Smooth muscle cell of the coronary artery (primary cell): ENCODE data around the gene ATP13A2. TPM values are rescaled to one million over a fixed set of nuclear protein-coding genes. Genes with fewer than 3 reads are reported as not detected.

Source experiments
- total RNA-seq: library from RNA; depleted of rRNA; stranded (reverse); fragments of >200 nt; gene quantifications from 2 replicates; pipeline ENCODE4 v1.2.3, GENCODE V29; 2014; ENCODE audit warnings: low replicate concordance

Gene ATP13A2
- 11.1 and 62.0 TPM in 2 replicates for total RNA-seq

GRCh38 chr1:17011439-17012307, at the start of gene ATP13A2:
Gene ATP13A2, minus strand, starts transcription at chr1:17011928. Its CDS starts 190 bp downstream, at chr1:17011738.

GRCh38 chr1:17053685-17054410, 42.1 kb upstream of the ATP13A2 start, which contains the start of gene SDHB:
Gene SDHB, minus strand, starts transcription at chr1:17054032. Its CDS starts 13 bp downstream, at chr1:17054019.

DNA sequence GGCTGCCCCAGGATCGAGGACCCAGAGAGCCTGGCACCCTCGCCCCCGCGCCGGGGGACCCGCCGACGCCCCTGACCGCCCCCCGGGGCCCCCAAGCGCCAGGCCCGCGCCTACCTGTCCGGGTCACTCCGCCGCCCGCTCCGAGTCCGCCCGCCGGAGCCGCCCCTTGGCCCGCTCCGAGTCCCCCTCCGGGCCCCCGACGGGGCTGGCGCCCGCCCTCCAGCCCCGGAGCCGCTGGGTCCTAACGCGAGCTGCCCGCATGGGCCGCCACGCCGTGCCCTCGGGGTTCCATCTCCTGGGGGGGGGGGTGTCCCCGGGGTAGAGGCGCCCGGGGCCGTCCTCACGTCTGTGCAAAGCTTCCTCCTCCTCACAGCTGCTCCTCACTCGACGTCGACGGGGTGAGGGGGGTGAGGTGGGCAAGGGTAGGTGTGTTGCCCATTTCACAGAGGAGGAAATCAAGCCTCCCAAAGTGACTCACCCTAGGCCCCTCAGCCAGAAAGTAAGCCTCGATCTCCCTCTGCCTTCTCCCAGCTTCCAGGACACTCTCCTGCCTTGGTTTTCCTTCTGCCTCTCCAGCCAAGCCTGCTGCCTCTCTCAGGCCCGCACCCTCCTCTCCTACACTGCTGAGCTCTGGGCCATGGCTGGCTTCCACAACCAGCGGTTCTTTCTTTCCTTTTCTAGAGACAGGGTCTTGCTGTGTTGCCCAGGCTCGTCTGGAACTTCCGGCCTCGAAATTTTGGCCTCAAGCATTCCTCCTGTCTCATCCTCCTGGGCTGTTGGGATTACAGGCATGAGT, 31.1 kb downstream of the ATP13A2 start, which contains the start of gene MFAP2:
Gene MFAP2, minus strand, starts transcription at position 148 of the 796 bp plus-strand sequence. CDS start 2,347 bp downstream, outside the sequence.

Other genes with a start within 250 kb of the ATP13A2 start
- 2,564 and 3,022 TPM in 2 replicates for gene RNU1-2, start 115.9 kb downstream of the ATP13A2 start, total RNA-seq
- gene CROCC, start 90.0 kb downstream of the ATP13A2 start, total RNA-seq, result 18.5 and 18.9 TPM in 2 replicates
- 25.4 and 79.5 TPM in 2 replicates for gene MFAP2, start 31.3 kb downstream of the ATP13A2 start, total RNA-seq
- 106 and 144 TPM in 2 replicates for gene SDHB, start 42.1 kb upstream of the ATP13A2 start, total RNA-seq
- gene PADI2, start 107.5 kb upstream of the ATP13A2 start, total RNA-seq, result 0.12 and 0.60 TPM in 2 replicates
- gene PADI1, start 193.2 kb upstream of the ATP13A2 start, total RNA-seq, result 0.30 TPM in 1 of 2 replicates, not detected in the other
- gene PADI3, start 237.2 kb upstream of the ATP13A2 start, total RNA-seq, result not detected in 2 replicates